ENCODE measurements around the gene HSPBP1. TPM values are rescaled to one million over a fixed set of nuclear protein-coding genes. Genes with fewer than 3 reads are reported as not detected.

The HSPBP1 gene
- total and polyA plus RNA-seq, 2 of the 13 experiments (the other 11 are each of a cell fraction or from before 2014, with no cell fraction given) = 22.3 to 33.7 TPM

Small RNA genes within 50 kb of the gene (microRNA-seq; reads per million reads assigned to microRNA genes)
- gene MIR6802 = 1.2 reads per million
- gene MIR6803 = 1.2 reads per million
- gene MIR6804 = 1.0 reads per million

Small RNA genes within 50 kb of the gene (small RNA-seq; reads per million reads assigned to genes)
- gene MIR6802 (ENCODE audit: insufficient read depth in 2 of 3, insufficient read length in 3 of 3, low read depth in 2 of 3, low replicate concordance in 1 of 3) (0 to 0.97 (median 0) reads per million in 3 experiments), gene MIR6803 (ENCODE audit: insufficient read depth in 2 of 3, insufficient read length in 3 of 3, low read depth in 2 of 3, low replicate concordance in 1 of 3) (0 reads per million in 3 experiments), gene MIR6804 (ENCODE audit: insufficient read depth in 2 of 3, insufficient read length in 3 of 3, low read depth in 2 of 3, low replicate concordance in 1 of 3) (0 reads per million in 3 experiments)

Other genes with a start within 250 kb of the HSPBP1 start
- not detected in 2 replicates for gene GP6, start 241.8 kb downstream of the HSPBP1 start, total RNA-seq (2016; rRNA removed; fragmentation: Illumina TruSeq; extraction: Trizol)
- gene GP6, start 241.8 kb downstream of the HSPBP1 start, polyA plus RNA-seq (2011; rRNA removed) = 0.05 and 0.08 TPM in 2 replicates
- 19.1 and 21.5 TPM in 2 replicates for gene RDH13, start 217.0 kb downstream of the HSPBP1 start, total RNA-seq (2016; rRNA removed; fragmentation: Illumina TruSeq; extraction: Trizol)
- gene RDH13, start 217.0 kb downstream of the HSPBP1 start, polyA plus RNA-seq (2011; rRNA removed) = 13.4 and 16.6 TPM in 2 replicates
- gene EPS8L1, start 204.2 kb downstream of the HSPBP1 start, total RNA-seq (2016; rRNA removed; fragmentation: Illumina TruSeq; extraction: Trizol) = 2.3 and 3.0 TPM in 2 replicates
- gene EPS8L1, start 204.2 kb downstream of the HSPBP1 start, polyA plus RNA-seq (2011; rRNA removed) = 6.3 and 6.6 TPM in 2 replicates
- gene PPP1R12C, start 162.5 kb downstream of the HSPBP1 start, total RNA-seq (2016; rRNA removed; fragmentation: Illumina TruSeq; extraction: Trizol) = 13.0 and 29.7 TPM in 2 replicates
- gene PPP1R12C, start 162.5 kb downstream of the HSPBP1 start, polyA plus RNA-seq (2011; rRNA removed) = 30.3 and 40.4 TPM in 2 replicates
- gene TNNT1, start 130.9 kb downstream of the HSPBP1 start, total RNA-seq (2016; rRNA removed; fragmentation: Illumina TruSeq; extraction: Trizol) = 1.3 and 1.4 TPM in 2 replicates
- 1.3 and 2.4 TPM in 2 replicates for gene TNNT1, start 130.9 kb downstream of the HSPBP1 start, polyA plus RNA-seq (2011; rRNA removed)
- gene TNNI3, start 122.4 kb downstream of the HSPBP1 start, total RNA-seq (2016; rRNA removed; fragmentation: Illumina TruSeq; extraction: Trizol) = 3.5 and 3.7 TPM in 2 replicates
- 3.7 TPM in 2 replicates for gene TNNI3, start 122.4 kb downstream of the HSPBP1 start, polyA plus RNA-seq (2011; rRNA removed)
- 0.40 and 0.41 TPM in 2 replicates for gene DNAAF3, start 113.5 kb downstream of the HSPBP1 start, total RNA-seq (2016; rRNA removed; fragmentation: Illumina TruSeq; extraction: Trizol)
- gene DNAAF3, start 113.5 kb downstream of the HSPBP1 start, polyA plus RNA-seq (2011; rRNA removed) = 0.30 and 0.33 TPM in 2 replicates
- gene SYT5, start 99.8 kb downstream of the HSPBP1 start, total RNA-seq (2016; rRNA removed; fragmentation: Illumina TruSeq; extraction: Trizol) = not detected in 2 replicates
- 0.04 TPM in 1 of 2 replicates, not detected in the other for gene SYT5, start 99.8 kb downstream of the HSPBP1 start, polyA plus RNA-seq (2011; rRNA removed)
- gene PTPRH, start 70.6 kb downstream of the HSPBP1 start, total RNA-seq (2016; rRNA removed; fragmentation: Illumina TruSeq; extraction: Trizol) = 9.9 and 14.7 TPM in 2 replicates
- 125 and 166 TPM in 2 replicates for gene PTPRH, start 70.6 kb downstream of the HSPBP1 start, polyA plus RNA-seq (2011; rRNA removed)
- 6.0 and 9.6 TPM in 2 replicates for gene TMEM86B, start 51.3 kb downstream of the HSPBP1 start, total RNA-seq (2016; rRNA removed; fragmentation: Illumina TruSeq; extraction: Trizol)
- gene TMEM86B, start 51.3 kb downstream of the HSPBP1 start, polyA plus RNA-seq (2011; rRNA removed) = 7.7 and 10.7 TPM in 2 replicates
- gene PPP6R1, start 21.1 kb downstream of the HSPBP1 start, total RNA-seq (2016; rRNA removed; fragmentation: Illumina TruSeq; extraction: Trizol) = 23.0 and 25.8 TPM in 2 replicates
- 54.0 and 75.7 TPM in 2 replicates for gene PPP6R1, start 21.1 kb downstream of the HSPBP1 start, polyA plus RNA-seq (2011; rRNA removed)
- gene BRSK1, start 3.9 kb upstream of the HSPBP1 start, total RNA-seq (2016; rRNA removed; fragmentation: Illumina TruSeq; extraction: Trizol) = 0.18 TPM in 1 of 2 replicates, not detected in the other
- gene BRSK1, start 3.9 kb upstream of the HSPBP1 start, polyA plus RNA-seq (2011; rRNA removed) = 1.2 and 1.9 TPM in 2 replicates
- 0.74 and 1.3 TPM in 2 replicates for gene TMEM150B, start 45.2 kb upstream of the HSPBP1 start, total RNA-seq (2016; rRNA removed; fragmentation: Illumina TruSeq; extraction: Trizol)
- gene TMEM150B, start 45.2 kb upstream of the HSPBP1 start, polyA plus RNA-seq (2011; rRNA removed) = 1.8 and 2.9 TPM in 2 replicates
- gene KMT5C, start 59.8 kb upstream of the HSPBP1 start, total RNA-seq (2016; rRNA removed; fragmentation: Illumina TruSeq; extraction: Trizol) = 2.1 and 5.5 TPM in 2 replicates
- gene KMT5C, start 59.8 kb upstream of the HSPBP1 start, polyA plus RNA-seq (2011; rRNA removed) = 9.0 and 11.8 TPM in 2 replicates
- not detected in 2 replicates for gene COX6B2, start 74.6 kb upstream of the HSPBP1 start, total RNA-seq (2016; rRNA removed; fragmentation: Illumina TruSeq; extraction: Trizol)
- gene COX6B2, start 74.6 kb upstream of the HSPBP1 start, polyA plus RNA-seq (2011; rRNA removed) = 0.16 and 0.21 TPM in 2 replicates
- gene GARIN5B, start 83.2 kb upstream of the HSPBP1 start, total RNA-seq (2016; rRNA removed; fragmentation: Illumina TruSeq; extraction: Trizol) = not detected in 2 replicates
- gene GARIN5B, start 83.2 kb upstream of the HSPBP1 start, polyA plus RNA-seq (2011; rRNA removed) = 0.03 TPM in 1 of 2 replicates, not detected in the other
- gene IL11, start 90.4 kb upstream of the HSPBP1 start, total RNA-seq (2016; rRNA removed; fragmentation: Illumina TruSeq; extraction: Trizol) = 2.9 and 3.0 TPM in 2 replicates
- gene IL11, start 90.4 kb upstream of the HSPBP1 start, polyA plus RNA-seq (2011; rRNA removed) = 2.5 and 4.5 TPM in 2 replicates
- 0.35 TPM in 1 of 2 replicates, not detected in the other for gene TMEM190, start 96.7 kb upstream of the HSPBP1 start, total RNA-seq (2016; rRNA removed; fragmentation: Illumina TruSeq; extraction: Trizol)
- gene TMEM190, start 96.7 kb upstream of the HSPBP1 start, polyA plus RNA-seq (2011; rRNA removed) = 0.83 and 1.6 TPM in 2 replicates
- gene TMEM238, start 104.2 kb upstream of the HSPBP1 start, total RNA-seq (2016; rRNA removed; fragmentation: Illumina TruSeq; extraction: Trizol) = not detected in 2 replicates
- gene TMEM238, start 104.2 kb upstream of the HSPBP1 start, polyA plus RNA-seq (2011; rRNA removed) = not detected in 2 replicates
- 105 and 149 TPM in 2 replicates for gene RPL28, start 105.8 kb upstream of the HSPBP1 start, total RNA-seq (2016; rRNA removed; fragmentation: Illumina TruSeq; extraction: Trizol)
- gene RPL28, start 105.8 kb upstream of the HSPBP1 start, polyA plus RNA-seq (2011; rRNA removed) = 420 and 501 TPM in 2 replicates
- gene UBE2S, start 127.7 kb upstream of the HSPBP1 start, total RNA-seq (2016; rRNA removed; fragmentation: Illumina TruSeq; extraction: Trizol) = 29.5 and 39.3 TPM in 2 replicates
- 26.6 and 32.2 TPM in 2 replicates for gene UBE2S, start 127.7 kb upstream of the HSPBP1 start, polyA plus RNA-seq (2011; rRNA removed)
- not detected in 2 replicates for gene SHISA7, start 163.2 kb upstream of the HSPBP1 start, total RNA-seq (2016; rRNA removed; fragmentation: Illumina TruSeq; extraction: Trizol)
- not detected in 2 replicates for gene SHISA7, start 163.2 kb upstream of the HSPBP1 start, polyA plus RNA-seq (2011; rRNA removed)
- gene ISOC2, start 181.5 kb upstream of the HSPBP1 start, total RNA-seq (2016; rRNA removed; fragmentation: Illumina TruSeq; extraction: Trizol) = 105 and 106 TPM in 2 replicates
- gene ISOC2, start 181.5 kb upstream of the HSPBP1 start, polyA plus RNA-seq (2011; rRNA removed) = 76.8 and 91.2 TPM in 2 replicates
- gene C19orf85, start 184.6 kb upstream of the HSPBP1 start, total RNA-seq (2016; rRNA removed; fragmentation: Illumina TruSeq; extraction: Trizol) = not detected in 2 replicates
- not detected in 2 replicates for gene C19orf85, start 184.6 kb upstream of the HSPBP1 start, polyA plus RNA-seq (2011; rRNA removed)
- gene ZNF628, start 196.5 kb upstream of the HSPBP1 start, total RNA-seq (2016; rRNA removed; fragmentation: Illumina TruSeq; extraction: Trizol) = 1.00 and 1.2 TPM in 2 replicates
- 0.48 and 0.54 TPM in 2 replicates for gene ZNF628, start 196.5 kb upstream of the HSPBP1 start, polyA plus RNA-seq (2011; rRNA removed)
- 14.7 and 22.3 TPM in 2 replicates for gene NAT14, start 205.1 kb upstream of the HSPBP1 start, total RNA-seq (2016; rRNA removed; fragmentation: Illumina TruSeq; extraction: Trizol)
- 20.7 and 24.7 TPM in 2 replicates for gene NAT14, start 205.1 kb upstream of the HSPBP1 start, polyA plus RNA-seq (2011; rRNA removed)
- gene SSC5D, start 208.3 kb upstream of the HSPBP1 start, total RNA-seq (2016; rRNA removed; fragmentation: Illumina TruSeq; extraction: Trizol) = not detected in 2 replicates
- gene SSC5D, start 208.3 kb upstream of the HSPBP1 start, polyA plus RNA-seq (2011; rRNA removed) = 0.03 TPM in 1 of 2 replicates, not detected in the other

All from HepG2 (cell line).